HUES6 (cell line): Measurements from ENCODE around the gene FOXP1.

Experiments used
- H3K27ac ChIP-seq: 2 replicates; pipeline ENCODE4 v1.7.0; 2013; ENCODE audit warnings: low read depth, mild to moderate bottlenecking, low read length, inconsistent platforms
- H3K27me3 ChIP-seq: 2 replicates; pipeline ENCODE4 v1.6.1; 2013; ENCODE audit warnings: low read length; ENCODE audit not compliant: control insufficient read depth, insufficient read depth
- H3K36me3 ChIP-seq: 2 replicates; pipeline ENCODE4 v1.6.1; 2013; ENCODE audit warnings: low read length; ENCODE audit not compliant: control insufficient read depth, insufficient read depth
- H3K4me1 ChIP-seq: 2 replicates; pipeline ENCODE4 v1.6.1; 2013; ENCODE audit warnings: low read length; ENCODE audit not compliant: control insufficient read depth, insufficient read depth
- H3K4me3 ChIP-seq: 2 replicates; pipeline ENCODE4 v1.5.1; 2013; ENCODE audit warnings: low read depth, low read length
- H3K9ac ChIP-seq: one replicate; pipeline ENCODE4 v1.6.1; 2013; ENCODE audit warnings: mild to moderate bottlenecking, low read length
- H3K9me3 ChIP-seq: 2 replicates; pipeline ENCODE4 v1.6.1; 2013; ENCODE audit warnings: low read depth, low read length; ENCODE audit not compliant: control insufficient read depth, insufficient read depth

Gene FOXP1

GRCh38 chr3:70974747-70975146 lies 608.8 kb downstream of the FOXP1 start:
- Histone ChIP-seq H3K9me3 (no peaks in the 10 kb centered on the region), H3K4me1 (peaks cover 17% of the 10 kb centered on the region), H3K36me3 (peaks cover 23% of the 10 kb centered on the region), H3K27ac (no peak overlapping the region), H3K4me3 (no peak overlapping the region), H3K9ac (no peak overlapping the region), H3K27me3 (no peaks in the 10 kb centered on the region)

DNA sequence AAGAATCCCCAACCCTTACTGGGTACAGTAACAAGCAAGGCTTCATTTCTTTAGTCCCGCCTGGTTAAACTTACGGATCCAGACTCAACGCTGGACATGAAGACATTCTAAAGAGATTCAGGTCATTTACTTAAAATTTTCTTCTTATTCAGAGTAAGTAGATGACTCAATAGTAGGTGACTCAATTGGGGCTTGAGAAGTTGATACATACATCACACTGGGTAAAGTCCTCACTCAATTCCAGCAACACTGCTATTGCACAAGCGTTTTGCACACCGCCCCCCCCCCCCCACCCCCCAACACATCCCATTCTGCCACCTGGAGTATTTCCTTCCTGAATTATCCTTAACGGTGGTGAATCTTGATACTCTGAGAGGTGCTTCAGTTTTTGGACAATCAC lies 610.0 kb downstream of the FOXP1 start:
- no peak overlapping the region for H3K4me3 ChIP-seq
- H3K36me3 ChIP-seq, result peaks cover 25% of the 10 kb centered on the region
- H3K9ac ChIP-seq, result no peak overlapping the region
- H3K4me1 ChIP-seq, result peaks cover 17% of the 10 kb centered on the region
- H3K9me3 ChIP-seq, result no peaks in the 10 kb centered on the region
- H3K27ac ChIP-seq, result no peak overlapping the region
- no peaks in the 10 kb centered on the region for H3K27me3 ChIP-seq

DNA sequence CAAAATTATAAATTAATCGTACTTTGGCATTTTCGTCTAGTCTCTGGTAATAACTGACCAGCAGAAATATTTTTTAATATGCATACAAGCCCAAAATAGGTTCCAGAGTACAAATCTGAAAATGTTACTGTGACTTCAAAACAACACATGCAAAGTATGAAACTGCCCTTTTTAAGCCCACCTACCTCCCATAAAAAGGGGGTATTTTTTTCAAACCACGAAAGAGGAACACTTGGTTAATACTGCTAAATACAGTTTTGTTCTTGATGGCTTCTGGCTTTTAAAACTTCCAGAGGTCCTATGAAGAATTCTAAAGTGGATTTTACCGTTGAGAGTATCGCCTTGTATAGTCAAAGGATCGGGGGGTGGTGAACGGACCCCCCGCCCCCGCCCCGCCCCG lies 610.7 kb downstream of the FOXP1 start:
- H3K27me3 ChIP-seq, result no peaks in the 10 kb centered on the region
- H3K9me3 ChIP-seq, result no peaks in the 10 kb centered on the region
- no peak overlapping the region for H3K27ac ChIP-seq
- H3K4me1 ChIP-seq, result peaks cover 17% of the 10 kb centered on the region
- H3K4me3 ChIP-seq, result no peak overlapping the region
- no peak overlapping the region for H3K9ac ChIP-seq
- peaks cover 25% of the 10 kb centered on the region for H3K36me3 ChIP-seq

DNA sequence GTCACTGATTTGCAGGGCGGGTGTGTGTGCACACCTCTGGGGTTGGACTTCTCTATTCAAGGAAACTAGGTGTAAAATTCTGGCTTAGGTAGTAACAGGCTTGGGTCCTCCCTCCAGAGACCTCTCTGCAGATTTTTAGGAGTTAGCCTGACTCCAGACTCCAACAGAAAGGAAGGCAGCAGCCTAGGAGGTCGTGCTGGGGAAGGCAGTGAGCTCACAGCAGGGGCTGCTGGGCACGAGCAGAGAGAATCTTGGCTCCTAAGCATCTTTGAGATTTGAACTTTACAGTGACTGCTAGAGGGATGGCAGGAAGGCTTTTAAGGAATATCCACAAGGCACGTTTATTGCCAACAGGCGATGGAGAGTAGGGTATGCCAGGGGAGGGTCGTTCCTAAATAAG lies 612.6 kb downstream of the FOXP1 start:
- Histone ChIP-seq H3K36me3 (peaks cover 9% of the 10 kb centered on the region), H3K27me3 (no peaks in the 10 kb centered on the region), H3K4me1 (peaks cover 17% of the 10 kb centered on the region), H3K27ac (no peak overlapping the region), H3K4me3 (no peak overlapping the region), H3K9me3 (no peaks in the 10 kb centered on the region), H3K9ac (no peak overlapping the region)

DNA sequence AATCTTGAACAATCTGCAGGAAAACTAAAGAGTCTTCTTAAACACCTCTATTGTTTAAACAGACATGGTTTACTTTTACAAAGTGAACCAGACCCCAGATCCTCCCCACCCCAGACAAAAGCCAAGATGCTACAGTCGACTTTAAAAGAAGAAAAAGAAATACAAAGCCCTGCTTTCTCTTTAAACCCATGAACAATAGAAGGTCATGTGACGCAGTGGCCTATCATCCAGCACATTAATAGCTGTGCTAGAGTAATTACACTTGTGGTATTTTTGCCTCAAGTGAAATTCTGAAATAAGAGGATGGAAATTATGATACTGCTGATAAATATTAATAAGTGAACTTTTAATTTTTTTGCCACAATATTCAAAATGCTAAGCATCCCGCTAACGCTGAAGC lies 613.4 kb downstream of the FOXP1 start:
- H3K4me1 ChIP-seq, result peaks cover 17% of the 10 kb centered on the region

GRCh38 chr3:70963431-70964275 lies 619.9 kb downstream of the FOXP1 start:
- H3K27me3 ChIP-seq, result no peaks in the 10 kb centered on the region
- H3K27ac ChIP-seq, result 0 out of 2 replicates have a peak overlapping the region, but pooled peaks have one; percentile 4
- no peak overlapping the region for H3K4me3 ChIP-seq
- no peak overlapping the region for H3K9ac ChIP-seq
- no peaks in the 10 kb centered on the region for H3K9me3 ChIP-seq
- H3K36me3 ChIP-seq, result peaks cover 15% of the 10 kb centered on the region; the same call in 1 of the 2 replicates
- H3K4me1 ChIP-seq, result peaks cover 22% of the 10 kb centered on the region

More for the DNA sequence above, 613.4 kb downstream of the FOXP1 start:
- Histone ChIP-seq H3K27me3 (no peaks in the 10 kb centered on the region), H3K9ac (no peak overlapping the region), H3K36me3 (peaks cover 13% of the 10 kb centered on the region), H3K9me3 (no peaks in the 10 kb centered on the region), H3K27ac (no peak overlapping the region), H3K4me3 (no peak overlapping the region)

DNA sequence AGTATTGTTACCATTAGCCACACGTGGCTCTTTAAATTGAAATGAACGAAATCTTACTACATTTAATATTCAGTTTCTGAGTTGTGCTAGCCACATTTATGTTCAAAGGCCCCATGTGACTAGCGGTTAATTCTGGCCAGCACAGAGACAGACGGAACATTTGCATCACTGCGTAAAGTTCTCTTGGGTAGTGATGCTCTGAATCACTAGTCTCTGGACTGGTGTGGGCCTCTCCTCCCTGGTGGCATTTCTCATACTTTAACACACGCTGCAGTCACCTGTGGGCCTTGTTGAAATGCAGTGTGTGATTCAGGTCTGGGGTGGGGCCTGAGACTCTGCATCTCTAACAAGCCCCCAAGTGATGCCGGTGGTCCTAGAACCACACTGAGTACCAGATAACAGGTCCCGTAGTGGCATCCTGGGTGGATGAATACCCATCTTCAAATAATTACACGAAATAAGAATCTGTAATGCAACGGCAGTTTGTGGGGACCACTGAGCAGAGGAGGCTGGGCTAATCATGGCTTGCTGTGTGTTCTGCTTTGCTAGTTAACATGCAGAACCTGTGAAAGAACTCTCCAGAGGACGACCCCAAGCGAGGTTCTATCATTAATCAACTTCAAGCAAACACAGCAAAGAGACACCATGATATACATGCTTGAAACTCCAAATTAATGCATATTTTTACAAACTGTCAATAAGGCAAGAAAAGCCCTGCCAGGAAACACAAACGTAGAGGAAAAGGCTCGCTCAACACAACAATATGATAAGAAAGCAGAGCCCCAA lies 623.8 kb downstream of the FOXP1 start:
- H3K9ac ChIP-seq, result no peak overlapping the region
- H3K27me3 ChIP-seq, result no peaks in the 10 kb centered on the region
- no peak overlapping the region for H3K4me3 ChIP-seq
- peaks cover 22% of the 10 kb centered on the region for H3K4me1 ChIP-seq
- no peak overlapping the region for H3K27ac ChIP-seq
- H3K36me3 ChIP-seq, result 0 out of 2 replicates have a peak, but pooled peaks cover 3% of the 10 kb centered on the region
- H3K9me3 ChIP-seq, result no peaks in the 10 kb centered on the region

DNA sequence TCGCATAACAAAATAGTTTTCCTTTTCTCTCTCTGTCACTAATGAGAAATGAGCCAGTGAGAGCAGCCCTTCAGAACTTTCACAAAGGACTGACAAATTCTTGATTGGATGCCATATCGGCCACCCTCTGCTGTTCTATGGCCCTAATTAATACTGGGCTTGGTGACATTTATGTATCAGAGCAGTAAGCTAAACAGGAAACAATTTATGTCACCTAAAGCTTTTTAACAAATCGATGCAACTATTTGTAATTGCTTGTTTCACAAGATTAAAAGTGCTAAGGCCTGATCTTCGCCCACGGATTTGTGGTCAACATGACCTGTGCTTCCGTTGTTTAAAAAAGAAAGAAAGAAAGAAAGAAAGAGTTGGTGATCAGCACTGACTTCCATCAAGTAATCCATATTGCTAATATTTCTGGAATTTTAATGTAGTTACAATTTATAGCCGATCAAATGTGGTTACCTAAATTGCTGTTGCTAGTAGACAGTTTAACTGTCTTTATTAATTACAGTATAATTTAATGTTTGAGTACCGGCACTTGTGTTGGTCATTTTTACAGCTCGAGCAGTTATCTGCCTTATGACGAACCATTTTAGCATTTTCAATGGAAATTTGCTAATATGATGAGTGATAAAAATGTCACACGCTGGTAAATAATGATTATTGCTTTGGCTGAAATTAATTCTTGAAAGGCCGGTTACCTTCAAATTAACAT lies 631.3 kb downstream of the FOXP1 start:
- H3K27me3 ChIP-seq, result no peaks in the 10 kb centered on the region

GRCh38 chr3:70951316-70951715 lies 632.2 kb downstream of the FOXP1 start:
- no peak overlapping the region for H3K9ac ChIP-seq
- H3K4me1 ChIP-seq, result no peaks in the 10 kb centered on the region
- no peak overlapping the region for H3K27ac ChIP-seq
- H3K9me3 ChIP-seq, result no peaks in the 10 kb centered on the region
- no peaks in the 10 kb centered on the region for H3K27me3 ChIP-seq
- H3K36me3 ChIP-seq, result no peaks in the 10 kb centered on the region
- H3K4me3 ChIP-seq, result no peak overlapping the region

More for the DNA sequence above, 631.3 kb downstream of the FOXP1 start:
- Histone ChIP-seq H3K4me3 (no peak overlapping the region), H3K36me3 (no peaks in the 10 kb centered on the region), H3K9ac (no peak overlapping the region), H3K4me1 (no peaks in the 10 kb centered on the region), H3K9me3 (no peaks in the 10 kb centered on the region), H3K27ac (no peak overlapping the region)

- Histone ChIP-seq H3K27me3 (no peaks in the 10 kb centered on the region), H3K36me3 (no peaks in the 10 kb centered on the region), H3K4me3 (no peak overlapping the region), H3K9me3 (no peaks in the 10 kb centered on the region), H3K4me1 (no peaks in the 10 kb centered on the region), H3K27ac (no peak overlapping the region), H3K9ac (no peak overlapping the region)
Measured at GRCh38 chr3:70947579-70947978, 635.9 kb downstream of the FOXP1 start.
